ENCODE results near the gene CPN2. TPM values are rescaled to one million over a fixed set of nuclear protein-coding genes. Genes with fewer than 3 reads are reported as not detected.

The CPN2 gene
- total RNA-seq, 1 donor from 2014 or later, result not detected

- no peak for DNase-seq (ENCODE audit: low spot score)
Observed at GRCh38 chr3:194313560-194314387, 37.4 kb downstream of the CPN2 start.

- peak; percentile 95 for DNase-seq (ENCODE audit: low spot score)
Observed at GRCh38 chr3:194312743-194313281, 38.3 kb downstream of the CPN2 start.

GRCh38 chr3:194312186-194312742 lies 38.9 kb downstream of the CPN2 start:
- DNase-seq (ENCODE audit: low spot score), result no peak

- no peak for DNase-seq (ENCODE audit: low spot score)
Observed at GRCh38 chr3:194311000-194311399, 40.1 kb downstream of the CPN2 start.

GRCh38 chr3:194310060-194310835 lies 40.9 kb downstream of the CPN2 start:
- DNase-seq (ENCODE audit: low spot score), result no peak

GRCh38 chr3:194308601-194309449 lies 42.3 kb downstream of the CPN2 start:
- peak; percentile 68 for DNase-seq (ENCODE audit: low spot score)

- DNase-seq (ENCODE audit: low spot score), result no peak
Observed at GRCh38 chr3:194307849-194308248, 43.3 kb downstream of the CPN2 start.

GRCh38 chr3:194306771-194307640 lies 44.1 kb downstream of the CPN2 start:
- no peak for DNase-seq (ENCODE audit: low spot score)

GRCh38 chr3:194306109-194306686 lies 44.9 kb downstream of the CPN2 start:
- DNase-seq (ENCODE audit: low spot score), result no peak

GRCh38 chr3:194305356-194306108 lies 45.6 kb downstream of the CPN2 start:
- no peak for DNase-seq (ENCODE audit: low spot score)

GRCh38 chr3:194304186-194304917 lies 46.8 kb downstream of the CPN2 start:
- no peak for DNase-seq (ENCODE audit: low spot score)

GRCh38 chr3:194303749-194304148 lies 47.4 kb downstream of the CPN2 start:
- DNase-seq (ENCODE audit: low spot score), result no peak

- no peak for DNase-seq (ENCODE audit: low spot score)
Observed at GRCh38 chr3:194301730-194302129, 49.4 kb downstream of the CPN2 start.

- DNase-seq (ENCODE audit: low spot score), result no peak
Observed at GRCh38 chr3:194300936-194301335, 50.2 kb downstream of the CPN2 start.

GRCh38 chr3:194300382-194300758 lies 50.8 kb downstream of the CPN2 start:
- peak; percentile 80 for DNase-seq (ENCODE audit: low spot score)

- DNase-seq (ENCODE audit: low spot score), result no peak
Observed at GRCh38 chr3:194298331-194299227, 52.5 kb downstream of the CPN2 start.
